WTC11 (cell line): ENCODE data around the gene PAQR8. TPM values are rescaled to one million over a fixed set of nuclear protein-coding genes. Genes with fewer than 3 reads are reported as not detected.

Experiments used
- ATAC-seq: fragments of 200-7000 bp; cut with Tn5 transposase; 2 replicates; pipeline ENCODE4 v1.10.0; 2021; ENCODE audit warnings: mild to moderate bottlenecking, moderate library complexity
- CTCF ChIA-PET: fragments of 300-600 bp; sonication (Branson Sonifier 250); formaldehyde crosslinking; loops from one replicate; lab custom pipeline; 2021; ENCODE audit warnings: antibody characterized with exemption; lab: Charles Lee
- POLR2A ChIA-PET: fragments of 350-600 bp; sonication (Branson Sonifier 250); formaldehyde crosslinking; loops from one replicate; lab custom pipeline; 2021; ENCODE audit warnings: antibody characterized with exemption; lab: Charles Lee
- DNase-seq: peaks from one replicate; pipeline ENCODE4 v3.0.0; 2021; ENCODE audit warnings: low spot score
- H3K27ac Mint-ChIP-seq: 2 replicates; pipeline ENCODE4 v1.8.0; 2021; ENCODE audit warnings: mixed read lengths
- H3K27me3 Mint-ChIP-seq: 2 replicates; pipeline ENCODE4 v1.8.0; 2021; ENCODE audit warnings: low read depth, mild to moderate bottlenecking, moderate library complexity, mixed read lengths
- H3K36me3 Mint-ChIP-seq: 2 replicates; pipeline ENCODE4 v1.8.0; 2021; ENCODE audit warnings: mixed read lengths
- H3K4me1 Mint-ChIP-seq: 2 replicates; pipeline ENCODE4 v1.8.0; 2022; ENCODE audit warnings: mixed read lengths
- H3K4me3 Mint-ChIP-seq: 2 replicates; pipeline ENCODE4 v1.8.0; 2021; ENCODE audit warnings: mild to moderate bottlenecking, moderate library complexity, mixed read lengths
- H3K9me3 Mint-ChIP-seq: 2 replicates; pipeline ENCODE4 v1.8.0; 2021; ENCODE audit warnings: mixed read lengths
- CREB1 ChIP-seq: sonication (generic); formaldehyde crosslinking; IDR thresholded peaks from 2 replicates; pipeline ENCODE4 v1.8.0; 2023; ENCODE audit warnings: mild to moderate bottlenecking, missing genetic modification reagents
- CREM ChIP-seq: sonication (generic); formaldehyde crosslinking; IDR thresholded peaks from 2 replicates; pipeline ENCODE4 v1.8.1; 2022; ENCODE audit warnings: mild to moderate bottlenecking, missing genetic modification reagents, moderate library complexity
- FOXJ3 ChIP-seq: sonication (generic); formaldehyde crosslinking; IDR thresholded peaks from 2 replicates; pipeline ENCODE4 v1.9.0; 2021; ENCODE audit warnings: missing genetic modification reagents, mild to moderate bottlenecking, borderline replicate concordance
- FOXK1 ChIP-seq: sonication (generic); formaldehyde crosslinking; IDR thresholded peaks from 2 replicates; pipeline ENCODE4 v1.8.0; 2022; ENCODE audit warnings: mild to moderate bottlenecking, moderate library complexity, missing genetic modification reagents
- GRHL2 ChIP-seq: fragments of 250-450 bp; sonication (Bioruptor Pico); IDR thresholded peaks from 2 replicates; pipeline ENCODE4 v1.8.0; 2022; ENCODE audit warnings: mild to moderate bottlenecking, moderate library complexity; ENCODE audit not compliant: insufficient replicate concordance, severe bottlenecking
- JUN ChIP-seq: sonication (generic); formaldehyde crosslinking; IDR thresholded peaks from 2 replicates; pipeline ENCODE4 v1.8.0; 2023; ENCODE audit warnings: mild to moderate bottlenecking, missing genetic modification reagents
- KAT7 ChIP-seq: sonication (generic); formaldehyde crosslinking; IDR thresholded peaks from 2 replicates; pipeline ENCODE4 v1.8.1; 2023; ENCODE audit warnings: missing genetic modification reagents, mild to moderate bottlenecking, borderline replicate concordance
- MXD4 ChIP-seq: fragments of 250-450 bp; sonication (Bioruptor Pico); IDR thresholded peaks from 2 replicates; pipeline ENCODE4 v1.8.0; 2021; ENCODE audit warnings: mild to moderate bottlenecking, moderate library complexity, borderline replicate concordance
- TP53 ChIP-seq: sonication (generic); formaldehyde crosslinking; IDR thresholded peaks from 2 replicates; pipeline ENCODE4 v1.8.1; 2023; ENCODE audit warnings: mild to moderate bottlenecking, missing genetic modification reagents
- ZNF317 ChIP-seq: sonication (generic); formaldehyde crosslinking; IDR thresholded peaks from 2 replicates; pipeline ENCODE4 v1.8.1; 2023; ENCODE audit warnings: low read depth, mild to moderate bottlenecking, moderate library complexity, missing genetic modification reagents, borderline replicate concordance
- ZNF396 ChIP-seq: fragments of 250-450 bp; sonication (Bioruptor Pico); IDR thresholded peaks from 2 replicates; pipeline ENCODE4 v1.8.0; 2021; ENCODE audit warnings: mild to moderate bottlenecking, moderate library complexity, borderline replicate concordance
- ZNF671 ChIP-seq: fragments of 250-450 bp; sonication (Bioruptor Pico); IDR thresholded peaks from 2 replicates; pipeline ENCODE4 v1.8.0; 2021; ENCODE audit warnings: mild to moderate bottlenecking
- total RNA-seq: library from RNA; stranded (reverse); gene quantifications from 3 replicates; pipeline ENCODE4 v1.2.3, GENCODE V29; 2021
- TF ChIP-seq, protein P1 (sequence below): sonication (generic); formaldehyde crosslinking; IDR thresholded peaks from 2 replicates; pipeline ENCODE4 v1.8.1; 2023; ENCODE audit warnings: mild to moderate bottlenecking, moderate library complexity, missing genetic modification reagents
- TF ChIP-seq, protein P2 (sequence below): fragments of 250-450 bp; sonication (Bioruptor Pico); IDR thresholded peaks from 2 replicates; pipeline ENCODE4 v1.8.0; 2021; ENCODE audit warnings: mild to moderate bottlenecking
- TF ChIP-seq, protein P3 (sequence below): sonication (generic); formaldehyde crosslinking; IDR thresholded peaks from 2 replicates; pipeline ENCODE4 v1.8.1; 2023; ENCODE audit warnings: mild to moderate bottlenecking, missing genetic modification reagents, moderate library complexity
- TF ChIP-seq, protein P4 (sequence below): sonication (generic); formaldehyde crosslinking; IDR thresholded peaks from 2 replicates; pipeline ENCODE4 v1.8.0; 2022; ENCODE audit warnings: missing genetic modification reagents
- TF ChIP-seq, protein P5 (sequence below): sonication (generic); formaldehyde crosslinking; IDR thresholded peaks from 2 replicates; pipeline ENCODE4 v1.8.0; 2023; ENCODE audit warnings: mild to moderate bottlenecking, missing genetic modification reagents

PAQR8 gene
- total RNA-seq, 1 experiment from 2014 or later = 11.1 TPM

DNA sequence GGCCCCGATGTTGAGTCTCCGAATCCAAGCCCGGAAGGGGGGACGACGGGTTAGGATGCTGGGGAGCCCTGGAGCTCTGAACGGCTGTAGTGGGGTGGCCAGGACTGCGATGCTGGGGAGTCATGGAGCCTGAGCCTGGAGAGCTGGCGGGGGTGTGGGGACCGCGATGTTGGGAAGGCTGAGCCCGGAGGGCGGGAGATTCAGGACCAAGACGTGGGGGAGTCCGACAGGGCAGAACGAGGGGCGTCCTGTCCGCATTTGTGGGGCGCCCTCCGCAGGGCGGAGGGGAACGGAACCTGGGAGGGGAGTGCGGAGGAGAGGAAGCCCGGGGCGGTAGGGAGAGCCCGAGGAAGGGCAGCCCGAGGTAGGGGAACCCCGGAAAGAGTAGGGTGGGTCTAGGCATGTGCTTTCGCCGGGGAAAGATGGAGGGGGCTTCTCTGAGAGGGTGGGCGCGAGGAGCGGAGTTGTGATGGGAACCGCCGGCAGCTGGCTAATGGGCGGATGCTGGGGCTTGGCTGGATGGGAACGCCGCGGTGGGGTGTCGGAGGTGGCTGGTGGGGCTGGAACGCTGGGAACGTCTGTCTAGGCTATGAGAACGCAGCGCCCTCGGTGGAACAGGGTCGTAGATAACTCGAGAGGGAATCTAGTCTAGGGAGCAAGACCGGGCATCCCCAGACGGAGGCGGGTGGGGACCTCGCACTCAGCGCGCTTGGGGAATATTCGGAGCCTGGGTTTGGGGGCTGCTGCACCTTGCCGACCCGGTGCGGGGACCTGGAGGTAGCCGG, 684 bp downstream of the PAQR8 start:
- peak; percentile 65 for ATAC-seq
- TF ChIP-seq, protein P1, sequence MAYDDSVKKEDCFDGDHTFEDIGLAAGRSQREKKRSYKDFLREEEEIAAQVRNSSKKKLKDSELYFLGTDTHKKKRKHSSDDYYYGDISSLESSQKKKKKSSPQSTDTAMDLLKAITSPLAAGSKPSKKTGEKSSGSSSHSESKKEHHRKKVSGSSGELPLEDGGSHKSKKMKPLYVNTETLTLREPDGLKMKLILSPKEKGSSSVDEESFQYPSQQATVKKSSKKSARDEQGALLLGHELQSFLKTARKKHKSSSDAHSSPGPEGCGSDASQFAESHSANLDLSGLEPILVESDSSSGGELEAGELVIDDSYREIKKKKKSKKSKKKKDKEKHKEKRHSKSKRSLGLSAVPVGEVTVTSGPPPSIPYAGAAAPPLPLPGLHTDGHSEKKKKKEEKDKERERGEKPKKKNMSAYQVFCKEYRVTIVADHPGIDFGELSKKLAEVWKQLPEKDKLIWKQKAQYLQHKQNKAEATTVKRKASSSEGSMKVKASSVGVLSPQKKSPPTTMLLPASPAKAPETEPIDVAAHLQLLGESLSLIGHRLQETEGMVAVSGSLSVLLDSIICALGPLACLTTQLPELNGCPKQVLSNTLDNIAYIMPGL (CRISPR knock-in tag) = peak; percentile 9; the same call in 1 of the 2 replicates
- TF ChIP-seq, protein P2, sequence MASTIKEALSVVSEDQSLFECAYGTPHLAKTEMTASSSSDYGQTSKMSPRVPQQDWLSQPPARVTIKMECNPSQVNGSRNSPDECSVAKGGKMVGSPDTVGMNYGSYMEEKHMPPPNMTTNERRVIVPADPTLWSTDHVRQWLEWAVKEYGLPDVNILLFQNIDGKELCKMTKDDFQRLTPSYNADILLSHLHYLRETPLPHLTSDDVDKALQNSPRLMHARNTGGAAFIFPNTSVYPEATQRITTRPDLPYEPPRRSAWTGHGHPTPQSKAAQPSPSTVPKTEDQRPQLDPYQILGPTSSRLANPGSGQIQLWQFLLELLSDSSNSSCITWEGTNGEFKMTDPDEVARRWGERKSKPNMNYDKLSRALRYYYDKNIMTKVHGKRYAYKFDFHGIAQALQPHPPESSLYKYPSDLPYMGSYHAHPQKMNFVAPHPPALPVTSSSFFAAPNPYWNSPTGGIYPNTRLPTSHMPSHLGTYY (CRISPR knock-in tag) = 0 out of 2 replicates have a peak, but pooled peaks have one; percentile 44
- TF ChIP-seq CREM (CRISPR knock-in tag) = no peak

DNA sequence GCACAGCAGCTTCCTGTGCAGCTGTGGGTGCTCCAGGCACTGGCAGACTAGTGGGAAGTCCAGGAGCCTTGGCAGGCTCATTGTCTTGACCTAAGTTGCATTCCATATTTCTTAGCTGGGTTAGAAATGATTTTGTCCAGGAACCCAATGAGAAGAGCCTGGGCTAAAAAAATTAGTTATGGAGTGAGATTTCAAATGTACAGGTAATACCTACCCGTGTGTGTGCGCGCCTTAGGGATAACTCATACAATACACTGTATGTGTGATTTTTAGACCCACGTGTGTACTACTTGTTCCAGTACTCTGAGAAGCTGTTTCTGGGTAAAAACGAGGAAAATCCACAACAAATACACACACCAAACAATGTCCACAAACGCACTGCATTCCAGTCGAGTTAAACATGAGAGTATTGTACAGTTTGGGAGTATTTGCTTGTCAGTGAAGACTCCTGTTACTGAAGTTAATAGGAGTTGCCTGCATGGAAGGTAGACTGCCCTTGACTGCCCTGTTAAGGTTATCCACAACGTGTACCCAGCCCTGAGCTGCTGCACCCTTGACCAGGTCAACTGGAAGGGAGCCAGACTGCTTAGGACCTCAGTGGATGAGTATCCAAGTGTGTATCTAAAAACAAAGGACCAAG, 1.4 kb downstream of the PAQR8 start:
- DNase-seq (no peak), ATAC-seq (no peak)
- 0 out of 2 replicates have a peak, but pooled peaks cover 2% of the 10 kb centered on the region for H3K36me3 Mint-ChIP-seq
- CTCF ChIA-PET = interaction anchor here (1.9 to 2.5 kb wide), 2 partner anchors 37 to 78 kb away, joined by 7 to 21 read pairs; partner anchors contain the start of gene MCM3
- TF ChIP-seq GRHL2 (no peak), TP53 (CRISPR knock-in tag) (no peak), ZNF671 (CRISPR knock-in tag) (no peak), MXD4 (CRISPR knock-in tag) (no peak), FOXJ3 (CRISPR knock-in tag) (no peak), CREB1 (CRISPR knock-in tag) (no peak), ZNF317 (CRISPR knock-in tag) (no peak), KAT7 (CRISPR knock-in tag) (no peak), FOXK1 (CRISPR knock-in tag) (no peak), JUN (no peak), ZNF396 (no peak)
- TF ChIP-seq, protein P3, sequence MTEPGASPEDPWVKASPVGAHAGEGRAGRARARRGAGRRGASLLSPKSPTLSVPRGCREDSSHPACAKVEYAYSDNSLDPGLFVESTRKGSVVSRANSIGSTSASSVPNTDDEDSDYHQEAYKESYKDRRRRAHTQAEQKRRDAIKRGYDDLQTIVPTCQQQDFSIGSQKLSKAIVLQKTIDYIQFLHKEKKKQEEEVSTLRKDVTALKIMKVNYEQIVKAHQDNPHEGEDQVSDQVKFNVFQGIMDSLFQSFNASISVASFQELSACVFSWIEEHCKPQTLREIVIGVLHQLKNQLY (CRISPR knock-in tag) = no peak
- TF ChIP-seq, protein P4, sequence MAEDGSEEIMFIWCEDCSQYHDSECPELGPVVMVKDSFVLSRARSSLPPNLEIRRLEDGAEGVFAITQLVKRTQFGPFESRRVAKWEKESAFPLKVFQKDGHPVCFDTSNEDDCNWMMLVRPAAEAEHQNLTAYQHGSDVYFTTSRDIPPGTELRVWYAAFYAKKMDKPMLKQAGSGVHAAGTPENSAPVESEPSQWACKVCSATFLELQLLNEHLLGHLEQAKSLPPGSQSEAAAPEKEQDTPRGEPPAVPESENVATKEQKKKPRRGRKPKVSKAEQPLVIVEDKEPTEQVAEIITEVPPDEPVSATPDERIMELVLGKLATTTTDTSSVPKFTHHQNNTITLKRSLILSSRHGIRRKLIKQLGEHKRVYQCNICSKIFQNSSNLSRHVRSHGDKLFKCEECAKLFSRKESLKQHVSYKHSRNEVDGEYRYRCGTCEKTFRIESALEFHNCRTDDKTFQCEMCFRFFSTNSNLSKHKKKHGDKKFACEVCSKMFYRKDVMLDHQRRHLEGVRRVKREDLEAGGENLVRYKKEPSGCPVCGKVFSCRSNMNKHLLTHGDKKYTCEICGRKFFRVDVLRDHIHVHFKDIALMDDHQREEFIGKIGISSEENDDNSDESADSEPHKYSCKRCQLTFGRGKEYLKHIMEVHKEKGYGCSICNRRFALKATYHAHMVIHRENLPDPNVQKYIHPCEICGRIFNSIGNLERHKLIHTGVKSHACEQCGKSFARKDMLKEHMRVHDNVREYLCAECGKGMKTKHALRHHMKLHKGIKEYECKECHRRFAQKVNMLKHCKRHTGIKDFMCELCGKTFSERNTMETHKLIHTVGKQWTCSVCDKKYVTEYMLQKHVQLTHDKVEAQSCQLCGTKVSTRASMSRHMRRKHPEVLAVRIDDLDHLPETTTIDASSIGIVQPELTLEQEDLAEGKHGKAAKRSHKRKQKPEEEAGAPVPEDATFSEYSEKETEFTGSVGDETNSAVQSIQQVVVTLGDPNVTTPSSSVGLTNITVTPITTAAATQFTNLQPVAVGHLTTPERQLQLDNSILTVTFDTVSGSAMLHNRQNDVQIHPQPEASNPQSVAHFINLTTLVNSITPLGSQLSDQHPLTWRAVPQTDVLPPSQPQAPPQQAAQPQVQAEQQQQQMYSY (CRISPR knock-in tag) = no peak
- TF ChIP-seq, protein P5, sequence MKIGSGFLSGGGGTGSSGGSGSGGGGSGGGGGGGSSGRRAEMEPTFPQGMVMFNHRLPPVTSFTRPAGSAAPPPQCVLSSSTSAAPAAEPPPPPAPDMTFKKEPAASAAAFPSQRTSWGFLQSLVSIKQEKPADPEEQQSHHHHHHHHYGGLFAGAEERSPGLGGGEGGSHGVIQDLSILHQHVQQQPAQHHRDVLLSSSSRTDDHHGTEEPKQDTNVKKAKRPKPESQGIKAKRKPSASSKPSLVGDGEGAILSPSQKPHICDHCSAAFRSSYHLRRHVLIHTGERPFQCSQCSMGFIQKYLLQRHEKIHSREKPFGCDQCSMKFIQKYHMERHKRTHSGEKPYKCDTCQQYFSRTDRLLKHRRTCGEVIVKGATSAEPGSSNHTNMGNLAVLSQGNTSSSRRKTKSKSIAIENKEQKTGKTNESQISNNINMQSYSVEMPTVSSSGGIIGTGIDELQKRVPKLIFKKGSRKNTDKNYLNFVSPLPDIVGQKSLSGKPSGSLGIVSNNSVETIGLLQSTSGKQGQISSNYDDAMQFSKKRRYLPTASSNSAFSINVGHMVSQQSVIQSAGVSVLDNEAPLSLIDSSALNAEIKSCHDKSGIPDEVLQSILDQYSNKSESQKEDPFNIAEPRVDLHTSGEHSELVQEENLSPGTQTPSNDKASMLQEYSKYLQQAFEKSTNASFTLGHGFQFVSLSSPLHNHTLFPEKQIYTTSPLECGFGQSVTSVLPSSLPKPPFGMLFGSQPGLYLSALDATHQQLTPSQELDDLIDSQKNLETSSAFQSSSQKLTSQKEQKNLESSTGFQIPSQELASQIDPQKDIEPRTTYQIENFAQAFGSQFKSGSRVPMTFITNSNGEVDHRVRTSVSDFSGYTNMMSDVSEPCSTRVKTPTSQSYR (CRISPR knock-in tag) = no peak
- H3K4me3 Mint-ChIP-seq = peak overlapping the region; percentile 94
- peaks cover 34% of the 10 kb centered on the region for H3K4me1 Mint-ChIP-seq
- POLR2A ChIA-PET = no interaction called here
- no peak overlapping the region for H3K27ac Mint-ChIP-seq
- H3K27me3 Mint-ChIP-seq = peaks cover 32% of the 10 kb centered on the region
- no peaks in the 10 kb centered on the region for H3K9me3 Mint-ChIP-seq

More for the DNA sequence above, 684 bp downstream of the PAQR8 start:
- ChIA-PET POLR2A (interaction anchor here (1.2 to 1.5 kb wide), 3 partner anchors 32 to 78 kb away, joined by 4 to 13 read pairs (median 5); partner anchors contain the start of gene MCM3), CTCF (interaction anchor here (0.7 to 2.5 kb wide), 5 partner anchors 15 to 105 kb away, joined by 3 to 21 read pairs (median 3); partner anchors contain the start of gene MCM3)
- Mint-ChIP-seq H3K27ac (no peak overlapping the region), H3K9me3 (no peaks in the 10 kb centered on the region), H3K4me1 (peaks cover 34% of the 10 kb centered on the region), H3K36me3 (0 out of 2 replicates have a peak, but pooled peaks cover 2% of the 10 kb centered on the region), H3K4me3 (peak overlapping the region; percentile 94), H3K27me3 (peaks cover 32% of the 10 kb centered on the region)
- DNase-seq = peak; percentile 67
